Neural cell (in vitro differentiated cells): ENCODE results near the gene GOLGA8R.
"Not testable (repeated sequence)": the region's sequence is repeated elsewhere in the genome, so short reads cannot be mapped to it uniquely, and the experiment has no call there.

ENCODE experiments used
- CTCF ChIP-seq: fragments of 450-650 bp; IDR thresholded peaks from 2 replicates; pipeline ENCODE4 v1.5.1; 2014; ENCODE audit warnings: antibody characterized with exemption, mild to moderate bottlenecking, moderate library complexity; ENCODE audit not compliant: poor library complexity, severe bottlenecking
- MXI1 ChIP-seq: fragments of 450-650 bp; conservative IDR thresholded peaks from 2 replicates; pipeline ENCODE4 v1.6.1; 2014; ENCODE audit warnings: antibody characterized with exemption, mild to moderate bottlenecking; ENCODE audit not compliant: poor library complexity, severe bottlenecking
- POLR2AphosphoS5 ChIP-seq: IDR thresholded peaks from 2 replicates; pipeline ENCODE4 v1.6.1; 2012
- RAD21 ChIP-seq: fragments of 450-650 bp; conservative IDR thresholded peaks from 2 replicates; pipeline ENCODE4 v1.6.1; 2014; ENCODE audit warnings: antibody characterized with exemption, mild to moderate bottlenecking, moderate library complexity
- REST ChIP-seq: IDR thresholded peaks from 2 replicates; pipeline ENCODE4 v1.6.1; 2012; ENCODE audit warnings: borderline replicate concordance

- TF ChIP-seq POLR2AphosphoS5, CTCF, REST, RAD21, MXI1: not testable (repeated sequence)
Measured at GRCh38 chr15:30368271-30368670, 45.8 kb downstream of the GOLGA8R start.
